Transverse colon (tissue), 1 donor: ENCODE data around the gene GMEB1.

Experiments
- EP300 ChIP-seq: sonication (generic); formaldehyde crosslinking; IDR thresholded peaks from one replicate; pipeline ENCODE4 v1.6.1; 2017; ENCODE audit warnings: antibody characterized with exemption, low read depth
- POLR2A ChIP-seq: fragments of 450-650 bp; IDR thresholded peaks from one replicate; pipeline ENCODE4 v1.6.1; 2016; ENCODE audit warnings: antibody characterized with exemption, mild to moderate bottlenecking, moderate library complexity

GRCh38 chr1:28761189-28761588 is 92.6 kb downstream of the GMEB1 start:
- TF ChIP-seq EP300 (no peak), POLR2A (no peak)
